Measurements from ENCODE around the gene ATIC. TPM values are rescaled to one million over a fixed set of nuclear protein-coding genes. Genes with fewer than 3 reads are reported as not detected.

ATIC gene
- total RNA-seq, 1 experiment from 2014 or later: 173 TPM

- RAD21 ChIA-PET (ENCODE audit: low non-redundant PET in 1 of 2, low total read pairs in 2 of 2, uncharacterized antibody in 2 of 2, unreplicated experiment in 2 of 2): no interaction called here
- no peak overlapping the region for H3K4me3 ChIP-seq (replicated peaks in 1 of 2; ENCODE audit: low read depth in 1 of 2, low read length in 2 of 2)
- BruUV-seq (replicated peaks): no TSS peak
- H3K4me2 ChIP-seq (ENCODE audit: low read length): no peak overlapping the region
- no peaks in the 10 kb centered on the region for H3K9me3 ChIP-seq (ENCODE audit: control insufficient read depth in 1 of 2, insufficient read depth in 1 of 2, low read depth in 1 of 2, low read length in 2 of 2)
- CTCF ChIA-PET: interaction anchor here (1.4 kb wide), 1 partner anchor 312 kb away, joined by 3 read pairs; no protein-coding TSS in a partner anchor
- H3K79me2 ChIP-seq (ENCODE audit: insufficient read depth, low read length): no peaks in the 10 kb centered on the region
- no peak for TF ChIP-seq ELF1 (IDR thresholded peaks at IDR 0.05; ENCODE audit: borderline replicate concordance, low read depth)
- no peak for TF ChIP-seq POLR2A (IDR thresholded peaks at IDR 0.05; ENCODE audit: borderline replicate concordance, extremely low read depth, insufficient read depth, insufficient read length)
- no peak for TF ChIP-seq SRF (IDR thresholded peaks at IDR 0.05; ENCODE audit: low read depth)
- TF ChIP-seq EZH2 (IDR thresholded peaks at IDR 0.05): no peak
- TF ChIP-seq ATF3 (IDR thresholded peaks at IDR 0.05): no peak
- no peak for TF ChIP-seq JUND (IDR thresholded peaks at IDR 0.05)
- TF ChIP-seq FOSL1 (IDR thresholded peaks at IDR 0.05; ENCODE audit: low read depth): no peak
- no peak for TF ChIP-seq YY1 (IDR thresholded peaks at IDR 0.05; ENCODE audit: extremely low read depth, insufficient replicate concordance, low read depth, low read length)
- TF ChIP-seq CBX3 (IDR thresholded peaks at IDR 0.05; ENCODE audit: low read depth): no peak
- TF ChIP-seq EGR1 (IDR thresholded peaks at IDR 0.05; ENCODE audit: low read depth): no peak
- TF ChIP-seq POLR2AphosphoS5 (IDR thresholded peaks at IDR 0.05; ENCODE audit: low read depth, low read length): no peak
- no peak for TF ChIP-seq ZBTB33 (IDR thresholded peaks at IDR 0.05; ENCODE audit: extremely low read depth, insufficient replicate concordance, low read length)
- no peak for TF ChIP-seq CEBPB (IDR thresholded peaks at IDR 0.05; ENCODE audit: low read depth)
- TF ChIP-seq SIN3A (IDR thresholded peaks at IDR 0.05; ENCODE audit: low read depth): no peak
- no peak for TF ChIP-seq CTCF (IDR thresholded peaks at IDR 0.05 in 2 of 3, conservative IDR thresholded peaks at IDR 0.05 in 1 of 3; ENCODE audit: borderline replicate concordance in 1 of 3, insufficient read depth in 1 of 3, low read depth in 2 of 3, low read length in 2 of 3)
- TF ChIP-seq ZNF274 (IDR thresholded peaks at IDR 0.05; ENCODE audit: low read depth, low read length): no peak
- H3K36me3 ChIP-seq (ENCODE audit: control insufficient read depth in 1 of 2, insufficient read depth in 2 of 2, low read length in 2 of 2): no peaks in the 10 kb centered on the region
- H3K27ac ChIP-seq (ENCODE audit: low read depth, low read length): no peak overlapping the region
- peaks cover under 1 to 5% of the 10 kb centered on the region in 2 experiments; a peak in 3 of 4 replicates for H3K4me1 ChIP-seq (ENCODE audit: control insufficient read depth in 1 of 2, insufficient read depth in 2 of 2, low read length in 2 of 2)
- ATAC-seq (no peak), DNase-seq (ENCODE audit: low read depth, low spot score) (no peak)
- no peak overlapping the region for H3K9ac ChIP-seq (ENCODE audit: low read length)
- no peaks in the 10 kb centered on the region for H3K9me2 ChIP-seq (ENCODE audit: insufficient read depth)
- no peaks in the 10 kb centered on the region for H4K20me1 ChIP-seq (ENCODE audit: insufficient read depth)
- H2AFZ ChIP-seq (ENCODE audit: low read depth, low read length, poor library complexity, severe bottlenecking): no peak overlapping the region
- intact Hi-C loops (cut with micrococcal nuclease): no loop called here
- H3K27me3 ChIP-seq (ENCODE audit: insufficient read depth, low read length): no peaks in the 10 kb centered on the region
- POLR2A ChIA-PET: no interaction called here
Observed at GRCh38 chr2:215272918-215273317, 38.9 kb upstream of the ATIC start.

All from HCT116 (cell line).